CD4-positive, alpha-beta T cell treated with Interleukin-1 beta for 1 hour (primary cell): ENCODE results near the gene ZGRF1.
"Not testable (repeated sequence)": the region's sequence is repeated elsewhere in the genome, so short reads cannot be mapped to it uniquely, and the experiment has no call there.

Experiments
- DNase-seq, 2 donors: peaks; one replicate each; pipeline ENCODE4 v3.0.0-alpha.2; 2020 to 2022

Gene ZGRF1

DNA sequence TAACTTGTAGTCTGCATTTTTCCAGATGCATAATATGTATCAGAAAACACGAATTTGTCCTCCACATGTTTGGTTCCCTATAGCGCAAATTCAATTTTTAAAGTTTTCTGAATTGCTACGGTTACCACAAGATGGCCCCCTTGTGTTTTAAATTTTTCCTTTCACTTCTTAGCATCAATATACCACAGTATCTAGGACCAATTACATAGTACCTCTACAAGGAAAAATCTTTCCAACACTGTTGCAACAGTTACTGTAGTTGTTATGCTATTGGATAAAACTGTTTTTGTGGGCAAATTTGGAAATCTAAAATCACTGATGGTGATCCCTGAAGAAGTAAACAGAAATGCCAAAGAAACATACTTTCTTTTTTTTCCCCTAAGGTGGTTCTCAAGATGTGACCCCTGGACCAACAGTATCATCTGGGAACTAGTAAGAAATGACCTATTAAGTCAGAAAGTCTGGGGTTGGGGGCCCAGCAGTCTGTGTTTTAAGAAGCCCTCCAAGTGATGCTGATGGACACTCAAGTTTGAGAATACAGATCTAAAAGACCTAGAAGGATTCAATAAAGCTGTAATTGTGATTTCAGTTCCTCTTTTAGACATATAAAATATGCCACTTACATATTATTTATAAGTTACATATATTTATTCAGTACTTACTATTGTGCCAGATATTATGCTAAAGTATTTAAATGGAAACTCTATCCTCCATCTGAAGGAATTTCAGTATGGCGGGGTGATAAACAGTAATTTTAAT lies 3.1 kb downstream of the ZGRF1 start:
- peak in 1 of 2 donors; percentile 43 for DNase-seq

GRCh38 chr4:112626228-112626627 lies 10.5 kb downstream of the ZGRF1 start:
- no peak for DNase-seq

GRCh38 chr4:112616984-112617383 lies 19.7 kb downstream of the ZGRF1 start:
- DNase-seq, result no peak

DNA sequence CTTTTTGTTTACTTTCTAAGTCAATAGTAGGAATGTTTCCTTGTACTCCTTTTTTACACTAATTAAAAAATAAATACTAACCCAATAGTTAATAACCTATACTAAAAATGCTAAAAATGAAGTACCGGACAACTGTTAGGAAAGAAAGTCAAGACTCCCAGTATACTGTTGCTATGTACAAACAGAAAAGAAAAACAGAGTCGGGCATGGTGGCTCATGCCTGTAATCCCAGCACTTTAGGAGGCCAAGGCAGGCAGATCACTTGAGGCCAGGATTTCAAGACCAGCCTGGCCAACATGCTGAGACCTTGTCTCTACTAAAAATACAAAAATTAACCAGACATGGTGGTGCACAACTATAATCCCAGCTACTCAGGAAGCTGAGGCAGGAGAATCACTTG lies 23.9 kb downstream of the ZGRF1 start:
- not testable (repeated sequence) for DNase-seq

DNA sequence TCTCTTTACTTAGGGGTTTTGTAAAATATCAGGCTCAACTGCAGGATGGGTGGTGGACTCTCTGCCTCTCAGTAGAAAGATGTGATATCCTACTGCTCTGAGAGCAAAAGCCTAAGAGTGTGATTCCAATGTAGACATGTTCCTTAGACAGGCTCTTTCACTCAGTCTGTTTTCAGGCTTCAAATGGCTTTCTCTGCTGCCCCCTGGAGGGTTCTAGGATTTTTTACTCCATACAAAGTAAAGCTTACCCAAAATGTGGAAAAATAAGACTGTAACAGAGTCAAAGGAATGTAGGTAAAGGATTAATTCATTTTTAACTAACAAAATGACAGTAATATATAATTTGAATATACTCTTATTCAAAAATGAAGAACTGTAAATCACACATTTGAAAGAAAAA lies 32.1 kb downstream of the ZGRF1 start:
- DNase-seq, result peak; percentile 1 to 50

GRCh38 chr4:112594993-112595392 lies 41.7 kb downstream of the ZGRF1 start:
- no peak for DNase-seq

- no peak for DNase-seq
Measured at GRCh38 chr4:112593438-112594133, 43.1 kb downstream of the ZGRF1 start.

- DNase-seq, result no peak
Measured at GRCh38 chr4:112592717-112593116, 44.0 kb downstream of the ZGRF1 start.

DNA sequence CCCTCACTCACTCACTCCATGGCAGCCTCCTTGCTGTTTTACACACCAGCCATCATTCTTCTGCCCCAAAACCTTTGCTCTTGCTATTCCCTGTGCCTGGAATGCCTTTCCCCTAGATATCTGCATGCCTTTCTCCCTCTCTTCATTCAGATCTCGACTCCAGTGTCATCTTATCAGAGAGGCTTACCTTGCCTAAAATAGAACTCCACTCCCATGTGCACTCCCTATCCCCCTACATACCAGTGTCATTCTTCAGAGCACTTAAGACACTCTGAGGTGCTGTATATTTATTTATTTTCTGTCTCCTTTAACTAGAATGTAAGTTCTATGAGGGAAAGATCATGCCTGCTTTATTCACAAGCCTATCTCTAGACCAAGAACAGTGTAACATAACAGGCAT lies 45.1 kb downstream of the ZGRF1 start:
- DNase-seq, result no peak

DNA sequence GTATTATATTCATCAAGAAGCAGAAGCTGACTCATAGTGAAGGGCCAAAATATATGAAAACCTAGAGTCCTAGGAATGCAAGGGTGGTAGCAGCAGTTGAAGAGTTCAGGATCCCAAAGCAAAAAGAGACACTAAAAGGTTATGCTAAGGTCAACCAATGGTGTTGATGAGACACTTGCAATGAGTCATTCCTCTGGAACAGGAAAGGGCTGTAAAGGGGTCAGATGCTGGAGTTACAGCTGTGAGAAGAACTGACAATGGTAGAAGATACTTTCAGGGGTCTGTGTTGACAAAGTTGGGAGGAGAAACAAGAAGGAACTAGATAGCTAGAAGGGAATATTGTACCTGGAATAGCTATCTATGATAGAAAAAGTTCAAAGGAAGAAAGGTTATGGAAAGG lies 47.5 kb downstream of the ZGRF1 start:
- no peak for DNase-seq

DNA sequence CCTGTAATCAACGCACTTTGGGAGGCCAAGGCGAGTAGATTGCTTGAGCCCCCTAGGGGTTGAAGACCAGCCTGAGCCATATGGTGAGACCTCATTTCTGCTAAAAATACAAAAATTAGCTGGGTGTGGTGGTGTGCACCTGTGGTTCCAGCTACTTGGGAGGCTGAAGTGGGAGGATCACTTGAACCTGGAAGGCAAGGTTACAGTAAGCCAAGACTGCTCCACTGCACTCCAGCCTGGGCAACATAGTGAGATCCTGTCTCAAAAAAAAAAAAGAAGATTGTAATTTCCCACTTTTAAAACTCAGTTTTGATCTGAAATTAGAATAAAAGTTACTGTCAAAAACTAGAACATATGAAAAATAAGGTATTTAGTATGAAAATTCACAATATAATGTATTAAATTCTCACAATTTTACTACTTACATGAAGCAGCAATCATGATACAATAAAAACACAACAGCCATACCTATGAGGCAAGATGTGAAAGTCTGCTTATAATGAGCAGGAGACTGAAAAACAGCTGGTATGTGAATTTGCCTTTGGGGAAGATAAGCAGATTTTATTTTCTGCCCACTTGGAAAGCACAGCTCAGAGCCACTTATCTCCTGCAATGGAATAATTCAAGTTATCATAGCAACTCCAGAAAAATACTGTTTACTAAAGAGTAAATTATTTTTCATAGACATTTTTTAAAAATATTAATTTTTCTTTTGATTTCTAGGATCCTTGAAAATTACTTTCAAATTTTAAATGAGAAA lies 50.6 kb downstream of the ZGRF1 start:
- no peak for DNase-seq

DNA sequence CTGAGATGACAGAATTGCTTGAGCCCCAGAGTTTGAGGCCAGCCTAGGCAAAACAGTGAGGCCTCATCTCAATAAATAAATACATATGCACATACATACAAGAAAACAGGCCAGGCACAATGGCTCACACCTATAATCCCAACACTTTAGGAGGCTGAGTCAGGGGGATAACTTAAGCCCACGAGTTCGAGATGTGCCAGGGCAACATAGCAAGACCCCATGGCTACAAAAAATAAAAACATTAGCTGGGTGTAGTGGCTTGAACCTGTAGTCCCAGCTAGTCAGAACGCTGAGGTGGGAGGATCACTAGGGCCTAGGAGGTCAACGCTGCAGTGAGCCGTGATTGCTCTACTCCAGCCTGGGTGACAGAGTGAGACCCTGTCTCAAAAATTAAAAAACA lies 69.2 kb downstream of the ZGRF1 start:
- DNase-seq, result no peak

DNA sequence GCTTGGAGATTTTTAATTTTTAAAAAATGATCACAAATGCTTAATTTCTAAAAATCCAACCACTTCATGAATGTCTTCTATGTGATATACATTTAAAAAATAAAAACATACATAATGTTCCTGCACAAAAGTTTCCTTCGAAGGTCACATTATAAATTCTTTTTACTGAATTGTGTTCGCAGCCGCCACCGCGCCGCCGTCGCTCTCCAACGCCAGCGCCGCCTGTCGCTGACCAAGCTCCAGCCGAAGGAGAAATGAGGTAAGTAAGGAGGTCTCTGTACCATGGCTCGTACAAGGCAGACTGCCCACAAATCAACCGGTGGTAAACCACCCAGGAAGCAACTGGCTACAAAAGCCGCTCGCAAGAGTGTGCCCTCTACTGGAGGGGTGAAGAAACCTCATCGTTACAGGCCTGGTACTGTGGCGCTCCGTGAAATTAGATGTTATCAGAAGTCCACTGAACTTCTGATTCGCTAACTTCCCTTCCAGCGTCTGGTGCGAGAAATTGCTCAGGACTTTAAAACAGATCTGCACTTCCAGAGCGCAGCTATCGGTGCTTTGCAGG lies 71.9 kb downstream of the ZGRF1 start:
- no peak for DNase-seq

DNA sequence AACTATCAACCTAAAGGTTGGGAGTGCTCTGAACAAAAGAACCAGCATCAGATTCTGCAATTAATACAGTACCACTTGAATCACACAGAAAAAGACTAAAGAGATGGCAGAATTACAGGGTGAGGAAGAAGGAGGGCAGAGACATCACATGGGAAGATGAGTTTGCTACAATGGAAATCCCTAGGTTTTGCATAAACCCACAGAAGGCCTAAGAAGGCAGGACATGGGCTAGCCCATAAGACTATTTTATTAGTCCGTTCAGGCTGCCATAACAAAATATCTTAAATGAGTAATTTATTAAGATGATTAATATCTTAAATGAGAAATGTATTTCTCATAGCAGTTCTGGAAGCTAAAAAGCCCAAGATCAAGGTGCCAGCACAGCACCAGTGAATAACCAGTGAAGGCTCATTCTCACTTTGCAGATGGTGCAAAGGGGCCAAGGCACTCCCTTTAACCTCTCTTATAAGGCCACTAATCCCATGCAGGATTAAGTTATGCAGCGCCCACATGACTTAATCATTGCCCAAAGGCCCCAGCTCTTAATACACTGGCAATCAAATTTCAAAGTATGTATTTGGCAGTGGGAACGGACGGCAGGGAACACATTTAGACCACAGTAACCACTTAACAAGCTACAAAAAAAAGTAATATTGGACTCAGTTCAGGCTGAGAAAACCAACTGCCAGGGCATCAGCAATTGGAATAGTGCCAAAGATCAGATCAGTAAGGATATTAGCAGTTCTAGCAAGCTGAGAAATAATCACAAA lies 73.1 kb downstream of the ZGRF1 start:
- DNase-seq, result no peak

GRCh38 chr4:112562254-112562879 lies 74.3 kb downstream of the ZGRF1 start:
- no peak for DNase-seq

- DNase-seq, result no peak
Measured at GRCh38 chr4:112560084-112560483, 76.6 kb downstream of the ZGRF1 start.

GRCh38 chr4:112559053-112559452 lies 77.7 kb downstream of the ZGRF1 start:
- no peak for DNase-seq

DNA sequence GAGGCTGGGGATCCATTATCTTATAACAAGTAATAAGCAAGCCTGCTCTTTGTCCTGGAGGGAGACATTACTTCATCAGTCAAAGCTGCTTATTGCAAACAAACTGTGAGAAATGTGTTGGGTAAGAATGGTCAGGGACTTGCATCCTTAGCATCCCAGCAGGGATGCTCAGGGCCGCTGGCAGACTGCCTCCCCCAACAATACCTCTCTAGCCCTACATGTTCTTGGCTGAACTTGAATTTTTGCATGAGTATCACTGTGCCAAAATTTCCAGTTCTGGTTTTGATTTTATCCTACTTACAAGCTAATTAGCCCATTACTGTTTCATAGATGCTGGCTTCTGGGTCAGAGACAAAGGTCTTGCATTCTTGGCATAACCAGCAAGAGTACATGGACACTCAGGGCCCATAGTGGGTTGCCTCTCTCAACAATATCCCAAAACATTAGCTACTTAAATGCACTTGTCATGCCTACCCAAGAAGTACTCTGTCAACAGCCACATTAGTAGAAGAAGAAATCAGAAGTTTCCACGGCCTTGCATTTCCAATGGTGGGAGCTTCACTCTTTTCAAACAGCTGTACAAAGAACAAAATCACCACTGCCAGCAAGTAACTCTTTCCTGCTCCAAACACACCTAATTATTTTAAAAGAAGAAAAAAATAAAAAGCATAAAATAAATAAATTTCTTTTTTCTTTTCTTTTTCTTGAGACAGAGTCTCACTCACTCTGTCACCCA lies 78.9 kb downstream of the ZGRF1 start:
- DNase-seq, result no peak

DNA sequence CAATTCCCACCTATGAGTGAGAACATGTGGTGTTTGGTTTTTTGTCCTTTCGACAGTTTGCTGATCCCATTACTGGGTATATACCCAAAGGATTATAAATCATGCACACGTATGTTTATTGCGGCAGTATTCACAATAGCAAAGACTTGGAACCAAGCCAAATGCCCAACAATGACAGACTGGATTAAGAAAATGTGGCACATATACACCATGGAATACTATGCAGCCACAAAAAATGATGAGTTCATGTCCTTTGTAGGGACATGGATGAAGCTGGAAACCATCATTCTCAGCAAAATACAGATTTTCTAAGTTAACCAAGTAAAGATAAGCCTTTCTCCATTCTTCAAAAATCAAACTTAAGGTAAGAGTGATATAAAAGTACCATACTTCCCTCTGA lies 82.4 kb downstream of the ZGRF1 start:
- not testable (repeated sequence) for DNase-seq

DNA sequence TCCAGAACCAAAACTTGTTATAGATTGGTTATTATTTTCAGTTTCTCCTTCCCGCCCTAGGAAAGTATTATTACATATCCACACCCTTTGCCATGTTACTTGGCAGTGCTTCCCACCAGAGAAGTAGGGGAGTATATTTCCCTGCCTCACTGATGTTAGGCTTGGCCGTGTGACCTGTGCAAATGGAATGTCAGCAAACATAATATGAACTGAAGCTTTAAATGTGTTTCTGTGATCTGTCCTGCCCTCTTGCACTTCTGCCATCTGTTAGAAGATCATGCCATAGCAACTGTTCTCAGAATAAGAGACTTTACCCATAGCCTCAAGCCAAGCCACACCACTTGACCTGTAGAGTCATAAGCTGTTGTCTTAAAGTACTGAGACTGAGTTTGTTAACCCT lies 84.0 kb downstream of the ZGRF1 start:
- DNase-seq, result no peak

GRCh38 chr4:112550728-112551127 lies 86.0 kb downstream of the ZGRF1 start:
- DNase-seq, result no peak
